Testis (tissue), 2 donors: ENCODE measurements around the gene SPACA1.

Source experiments
- CTCF ChIP-seq, 3 experiments: fragments of 450-650 bp in 2 of 3; fragments of 200-600 bp in 1 of 3; sonication (generic) in 1 of 3; IDR thresholded peaks; one replicate each; pipeline ENCODE4 v1.5.1; 2016 to 2019; ENCODE audit warnings: antibody characterized with exemption in 3 of 3, mild to moderate bottlenecking in 2 of 3, moderate library complexity in 1 of 3
- POLR2A ChIP-seq: fragments of 450-650 bp; IDR thresholded peaks from one replicate; pipeline ENCODE4 v1.6.1; 2017; ENCODE audit warnings: antibody characterized with exemption, mild to moderate bottlenecking, moderate library complexity

DNA sequence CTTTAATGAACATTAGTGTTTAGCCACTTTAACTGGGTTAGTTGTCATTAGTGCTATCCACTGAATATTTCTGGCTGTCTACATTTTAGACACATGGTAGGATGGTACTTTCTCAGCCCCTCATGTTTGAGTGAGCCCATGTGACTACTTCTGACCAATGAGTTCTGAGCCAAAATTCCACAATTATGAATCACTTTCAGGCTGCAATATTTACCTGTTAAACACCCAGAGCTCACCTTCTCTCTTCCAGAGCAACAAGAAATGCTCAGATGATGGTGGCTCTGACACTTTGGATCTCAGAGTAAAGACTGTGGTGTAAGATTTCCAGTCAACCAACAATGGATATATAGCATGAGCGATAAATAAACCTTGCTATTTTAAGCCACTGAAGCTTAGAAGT is 24.8 kb downstream of the SPACA1 start:
- no peak for TF ChIP-seq POLR2A
- TF ChIP-seq CTCF (IDR thresholded peaks at IDR 0.05) = no peak
